HL-60 (cell line): ENCODE data around the gene ZNF79.

Source experiments
- DNase-seq, 2 experiments: peaks; one replicate each; pipeline ENCODE4 v3.0.0-alpha.2; 2010 to 2020; ENCODE audit warnings: low read depth in 1 of 2, low spot score in 1 of 2
- H3K27ac ChIP-seq: fragments of 250-450 bp; sonication (Bioruptor Pico); replicated peaks from 2 replicates; pipeline ENCODE4 v1.5.1; 2020; ENCODE audit warnings: mild to moderate bottlenecking, moderate library complexity
- H3K27me3 ChIP-seq: fragments of 250-450 bp; sonication (Bioruptor Pico); 2 replicates; pipeline ENCODE4 v1.5.1; 2021; ENCODE audit warnings: mild to moderate bottlenecking, moderate library complexity; ENCODE audit not compliant: insufficient read depth, poor library complexity, severe bottlenecking
- H3K4me3 ChIP-seq: replicated peaks from 2 replicates; pipeline ENCODE4 v1.5.1; 2011; ENCODE audit warnings: mild to moderate bottlenecking, control low read depth, low read length; ENCODE audit not compliant: insufficient read depth
- CTCF ChIP-seq: IDR thresholded peaks from one replicate; pipeline ENCODE4 v1.5.1; 2011; ENCODE audit warnings: low read length, control low read depth, inconsistent platforms; ENCODE audit not compliant: insufficient read depth
- GABPA ChIP-seq: IDR thresholded peaks from 2 replicates; pipeline ENCODE4 v1.6.1; 2012; ENCODE audit warnings: low read depth
- POLR2AphosphoS5 ChIP-seq: IDR thresholded peaks from 2 replicates; pipeline ENCODE4 v1.6.1; 2012; ENCODE audit warnings: low read depth
- REST ChIP-seq: IDR thresholded peaks from 2 replicates; pipeline ENCODE4 v1.6.1; 2012; ENCODE audit warnings: low read depth; ENCODE audit not compliant: insufficient replicate concordance
- SPI1 ChIP-seq: IDR thresholded peaks from 2 replicates; pipeline ENCODE4 v1.6.1; 2012; ENCODE audit warnings: low read depth, mild to moderate bottlenecking, borderline replicate concordance

Gene ZNF79

GRCh38 chr9:127438394-127438793 is 14.2 kb downstream of the ZNF79 start:
- DNase-seq = no peak
- H3K27me3 ChIP-seq = no peaks in the 10 kb centered on the region
- no peak overlapping the region for H3K4me3 ChIP-seq
- no peak overlapping the region for H3K27ac ChIP-seq
- TF ChIP-seq CTCF (no peak), REST (no peak), POLR2AphosphoS5 (no peak), SPI1 (no peak), GABPA (no peak)

- no peaks in the 10 kb centered on the region for H3K27me3 ChIP-seq
- no peak overlapping the region for H3K27ac ChIP-seq
- no peak overlapping the region for H3K4me3 ChIP-seq
- no peak for DNase-seq
- no peak for TF ChIP-seq REST
- no peak for TF ChIP-seq SPI1
- TF ChIP-seq GABPA = no peak
- no peak for TF ChIP-seq CTCF
- no peak for TF ChIP-seq POLR2AphosphoS5
Observed at GRCh38 chr9:127444283-127444920, 20.2 kb downstream of the ZNF79 start.

- peak in 1 of 2 experiments; percentile 19 for DNase-seq
- TF ChIP-seq POLR2AphosphoS5 (peak; percentile 91), CTCF (no peak), REST (no peak)
Observed at GRCh38 chr9:127444921-127445850, 21.0 kb downstream of the ZNF79 start.

More at GRCh38 chr9:127444921-127445850, 21.0 kb downstream of the ZNF79 start:
- H3K27ac ChIP-seq = no peak overlapping the region
- H3K4me3 ChIP-seq = no peak overlapping the region
- H3K27me3 ChIP-seq = no peaks in the 10 kb centered on the region
